ENCODE data around the gene BPIFB6. TPM values are rescaled to one million over a fixed set of nuclear protein-coding genes. Genes with fewer than 3 reads are reported as not detected.

The BPIFB6 gene
- total RNA-seq, 4 donors from 2014 or later: not detected

DNA sequence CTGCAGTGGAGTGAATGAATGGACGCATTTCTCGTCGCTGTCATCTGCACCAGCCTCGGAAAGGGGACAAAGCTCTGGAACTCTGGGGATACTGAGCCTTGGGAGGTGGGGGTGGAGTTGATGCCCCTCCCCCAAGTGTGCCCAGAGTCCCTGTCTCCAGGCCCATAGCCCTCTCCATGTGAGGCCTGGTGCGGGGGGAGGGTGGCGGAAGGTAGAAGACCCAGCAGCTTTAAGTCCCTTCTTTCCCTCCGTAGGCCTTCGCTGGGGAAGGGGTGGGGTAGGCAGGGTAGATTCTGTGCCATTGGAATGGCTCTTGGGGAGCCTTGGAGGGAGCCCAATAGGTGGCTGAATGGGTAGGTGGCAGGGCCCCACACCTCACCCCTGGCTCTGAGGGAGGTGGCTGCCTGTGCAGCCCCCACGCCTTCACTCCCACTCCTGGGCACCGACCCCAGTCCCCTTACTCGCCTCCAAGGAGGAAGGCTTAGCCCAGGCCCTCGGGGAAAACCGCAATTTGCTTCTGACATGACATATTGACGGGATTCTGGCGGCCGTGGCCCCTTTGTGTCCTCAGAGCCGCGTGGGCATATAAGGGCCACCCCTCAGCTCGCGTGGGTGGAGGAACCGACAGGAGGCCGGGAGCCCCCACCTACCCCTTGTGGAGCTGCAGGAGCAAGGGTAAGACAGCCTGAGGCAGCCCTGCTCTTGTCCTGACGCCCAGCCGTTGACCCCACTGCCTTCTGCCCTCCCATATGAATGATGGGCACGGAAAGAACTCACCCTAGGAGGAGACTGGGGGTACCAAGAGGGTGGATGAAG is 22.1 kb downstream of the BPIFB6 start, which contains the start of gene BPIFB3:
Gene BPIFB3, plus strand, starts transcription at position 613 of the 816 bp plus-strand sequence. CDS start 1,533 bp downstream, outside the sequence.
- Histone ChIP-seq H3K36me3 (no peaks in the 10 kb centered on the region), H3K9me3 (no peaks in the 10 kb centered on the region), H3K4me3 (no peak within 1 kb of the TSS), H3K4me1 (no peaks in the 10 kb centered on the region), H3K27ac (no peak within 1 kb of the TSS), H3K27me3 (peaks cover 4% of the 10 kb centered on the region)
- WGBS: 80% methylated on average over 18 of the region's 25 CpGs
- TF ChIP-seq POLR2AphosphoS5 (IDR thresholded peaks at IDR 0.05): no peak
- TF ChIP-seq, protein P1, sequence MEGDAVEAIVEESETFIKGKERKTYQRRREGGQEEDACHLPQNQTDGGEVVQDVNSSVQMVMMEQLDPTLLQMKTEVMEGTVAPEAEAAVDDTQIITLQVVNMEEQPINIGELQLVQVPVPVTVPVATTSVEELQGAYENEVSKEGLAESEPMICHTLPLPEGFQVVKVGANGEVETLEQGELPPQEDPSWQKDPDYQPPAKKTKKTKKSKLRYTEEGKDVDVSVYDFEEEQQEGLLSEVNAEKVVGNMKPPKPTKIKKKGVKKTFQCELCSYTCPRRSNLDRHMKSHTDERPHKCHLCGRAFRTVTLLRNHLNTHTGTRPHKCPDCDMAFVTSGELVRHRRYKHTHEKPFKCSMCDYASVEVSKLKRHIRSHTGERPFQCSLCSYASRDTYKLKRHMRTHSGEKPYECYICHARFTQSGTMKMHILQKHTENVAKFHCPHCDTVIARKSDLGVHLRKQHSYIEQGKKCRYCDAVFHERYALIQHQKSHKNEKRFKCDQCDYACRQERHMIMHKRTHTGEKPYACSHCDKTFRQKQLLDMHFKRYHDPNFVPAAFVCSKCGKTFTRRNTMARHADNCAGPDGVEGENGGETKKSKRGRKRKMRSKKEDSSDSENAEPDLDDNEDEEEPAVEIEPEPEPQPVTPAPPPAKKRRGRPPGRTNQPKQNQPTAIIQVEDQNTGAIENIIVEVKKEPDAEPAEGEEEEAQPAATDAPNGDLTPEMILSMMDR (IDR thresholded peaks at IDR 0.05): no peak
- no peak for TF ChIP-seq POLR2A (IDR thresholded peaks at IDR 0.05)
- TF ChIP-seq EP300 (IDR thresholded peaks at IDR 0.05): no peak
- DNase-seq (ENCODE audit: low spot score in 2 of 2): no peak

DNA sequence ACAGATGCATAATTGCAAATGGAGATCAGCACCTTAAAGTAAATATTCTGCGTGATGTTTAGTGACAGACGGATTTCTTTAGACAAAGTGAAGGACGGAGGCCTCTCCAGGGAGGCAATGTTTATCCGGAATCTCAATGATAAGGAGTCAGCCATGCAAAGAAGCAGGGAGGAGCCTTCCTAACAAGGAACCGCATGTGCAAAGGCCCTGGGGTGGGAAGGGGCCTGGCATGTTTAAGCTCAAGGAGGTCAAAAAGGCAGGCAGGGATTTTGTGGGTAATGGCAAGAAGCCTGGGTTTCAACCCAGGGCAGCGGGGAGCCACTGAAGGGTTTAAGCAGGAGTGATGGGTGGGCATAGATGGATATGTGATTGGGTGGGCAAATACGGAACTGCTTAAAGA is 22.9 kb downstream of the BPIFB6 start:
- WGBS: 83% methylated on average over 7 of the region's 7 CpGs
- Histone ChIP-seq H3K4me3 (no peak overlapping the region), H3K27ac (no peak overlapping the region), H3K9me3 (no peaks in the 10 kb centered on the region), H3K36me3 (no peaks in the 10 kb centered on the region), H3K4me1 (no peaks in the 10 kb centered on the region), H3K27me3 (peaks cover 4% of the 10 kb centered on the region)
- TF ChIP-seq POLR2AphosphoS5 (IDR thresholded peaks at IDR 0.05) (no peak), POLR2A (IDR thresholded peaks at IDR 0.05) (no peak), EP300 (IDR thresholded peaks at IDR 0.05) (no peak)
- TF ChIP-seq, protein P1 (IDR thresholded peaks at IDR 0.05): no peak
- no peak for DNase-seq (ENCODE audit: low spot score in 2 of 2)

DNA sequence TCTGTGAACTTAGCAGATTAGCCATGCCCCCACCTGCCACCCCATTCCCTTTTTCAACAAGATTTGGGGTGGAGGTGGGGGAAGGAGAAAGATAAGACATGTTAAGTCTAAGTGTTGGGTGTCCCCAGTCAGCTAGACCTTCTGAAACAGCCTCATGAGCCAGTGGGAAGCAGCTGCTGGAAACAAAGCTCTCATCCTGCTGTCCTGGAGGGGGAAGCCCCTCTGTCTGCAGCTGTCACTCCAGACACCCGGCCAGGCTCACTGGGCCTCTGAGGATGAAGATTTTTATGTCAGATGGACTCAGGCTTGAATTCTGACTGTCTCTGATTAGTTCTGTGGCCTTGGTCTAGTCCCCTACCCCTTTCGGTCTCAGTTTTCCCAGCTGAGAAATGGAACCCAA is 23.3 kb downstream of the BPIFB6 start:
- TF ChIP-seq POLR2AphosphoS5 (IDR thresholded peaks at IDR 0.05) (no peak), EP300 (IDR thresholded peaks at IDR 0.05) (no peak), POLR2A (IDR thresholded peaks at IDR 0.05) (no peak)
- TF ChIP-seq, protein P1 (IDR thresholded peaks at IDR 0.05): no peak
- Histone ChIP-seq H3K36me3 (no peaks in the 10 kb centered on the region), H3K4me1 (no peaks in the 10 kb centered on the region), H3K27me3 (peaks cover 8% of the 10 kb centered on the region), H3K9me3 (no peaks in the 10 kb centered on the region), H3K27ac (no peak overlapping the region), H3K4me3 (no peak overlapping the region)
- DNase-seq (ENCODE audit: low spot score in 2 of 2): no peak
- WGBS: 100% methylated on average over 2 of the region's 2 CpGs

DNA sequence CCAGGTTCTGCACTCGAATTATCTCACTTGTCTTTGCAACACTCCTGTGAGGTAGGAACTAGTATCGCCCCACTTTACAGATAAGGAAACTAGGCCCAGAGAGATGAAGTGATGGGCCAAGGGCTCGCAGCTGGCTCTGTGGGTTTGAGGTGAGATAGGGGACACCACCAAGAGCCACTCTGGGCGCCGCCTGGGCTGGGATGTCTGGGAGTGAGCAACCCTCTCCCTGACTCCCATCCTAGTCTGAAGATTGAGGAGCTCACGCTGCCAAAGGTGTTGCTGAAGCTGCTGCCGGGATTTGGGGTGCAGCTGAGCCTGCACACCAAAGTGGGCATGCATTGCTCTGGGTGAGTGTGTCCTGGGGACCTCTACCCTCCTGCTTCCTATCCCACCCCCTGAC is 27.7 kb downstream of the BPIFB6 start:
- Histone ChIP-seq H3K9me3 (no peaks in the 10 kb centered on the region), H3K27me3 (peaks cover 8% of the 10 kb centered on the region), H3K27ac (no peak overlapping the region), H3K4me3 (no peak overlapping the region), H3K36me3 (no peaks in the 10 kb centered on the region), H3K4me1 (no peaks in the 10 kb centered on the region)
- DNase-seq (ENCODE audit: low spot score in 2 of 2): no peak
- TF ChIP-seq, protein P1 (IDR thresholded peaks at IDR 0.05): no peak
- TF ChIP-seq EP300 (IDR thresholded peaks at IDR 0.05) (no peak), POLR2A (IDR thresholded peaks at IDR 0.05) (no peak), POLR2AphosphoS5 (IDR thresholded peaks at IDR 0.05) (no peak)
- WGBS: 85% methylated on average over 4 of the region's 7 CpGs

DNA sequence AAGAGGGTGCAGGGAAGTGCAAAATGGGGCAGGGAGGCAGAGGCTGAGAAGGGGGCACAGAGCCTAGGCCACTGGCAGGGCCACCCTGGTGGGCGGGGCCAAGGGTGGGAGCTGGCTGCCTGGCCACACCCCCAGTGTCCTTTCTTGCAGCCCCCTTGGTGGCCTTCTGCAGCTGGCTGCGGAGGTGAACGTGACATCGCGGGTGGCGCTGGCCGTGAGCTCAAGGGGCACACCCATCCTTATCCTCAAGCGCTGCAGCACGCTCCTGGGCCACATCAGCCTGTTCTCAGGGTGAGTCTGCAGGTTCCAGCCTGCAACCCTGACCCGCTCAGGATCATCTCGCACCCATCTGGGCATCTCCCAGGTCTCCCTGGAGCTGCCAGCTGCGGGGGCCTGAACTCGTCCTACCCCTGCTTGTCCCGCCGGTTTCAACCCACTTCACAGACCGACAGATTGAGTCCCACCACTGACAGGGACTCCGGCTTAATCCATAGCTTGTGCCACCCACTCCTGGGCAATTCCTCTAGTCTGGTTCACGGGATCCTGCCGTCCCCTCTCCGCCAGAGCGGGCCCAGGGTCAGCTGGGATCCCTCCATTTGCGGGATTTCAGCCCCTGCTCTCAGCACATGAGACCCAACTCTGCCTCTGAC is 28.4 kb downstream of the BPIFB6 start:
- no peaks in the 10 kb centered on the region for H3K9me3 ChIP-seq
- no peak overlapping the region for H3K4me3 ChIP-seq
- 89% methylated on average over 13 of the region's 22 CpGs for WGBS
- no peaks in the 10 kb centered on the region for H3K4me1 ChIP-seq
- peaks cover 8% of the 10 kb centered on the region for H3K27me3 ChIP-seq
- no peak overlapping the region for H3K27ac ChIP-seq
- H3K36me3 ChIP-seq: no peaks in the 10 kb centered on the region
- no peak for DNase-seq (ENCODE audit: low spot score in 2 of 2)
- no peak for TF ChIP-seq EP300 (IDR thresholded peaks at IDR 0.05)
- TF ChIP-seq POLR2A (IDR thresholded peaks at IDR 0.05): no peak
- TF ChIP-seq, protein P1 (IDR thresholded peaks at IDR 0.05): no peak
